Middle frontal gyrus (tissue), 1 donor: Measurements from ENCODE around the gene NEDD4L.
"Not testable (repeated sequence)": the region's sequence is repeated elsewhere in the genome, so short reads cannot be mapped to it uniquely, and the experiment has no call there.

Experiments
- DNase-seq: peaks from one replicate; pipeline ENCODE4 v3.0.0-alpha.2; 2015; ENCODE audit warnings: low spot score; ENCODE audit errors: extremely low spot score

The NEDD4L gene

GRCh38 chr18:58043491-58044369 lies at the start of gene NEDD4L:
NEDD4L (plus strand) TSS chr18:58044226; CDS start chr18:58044661, 435 bp downstream.
- DNase-seq = peak; percentile 76

GRCh38 chr18:57995331-57995730 lies 48.7 kb upstream of the NEDD4L start:
- no peak for DNase-seq

- DNase-seq = not testable (repeated sequence)
Measured at GRCh38 chr18:57996894-57997293, 47.1 kb upstream of the NEDD4L start.

GRCh38 chr18:57997820-57998219 lies 46.2 kb upstream of the NEDD4L start:
- no peak for DNase-seq

GRCh38 chr18:57998461-57998860 lies 45.6 kb upstream of the NEDD4L start:
- no peak for DNase-seq

- no peak for DNase-seq
Measured at GRCh38 chr18:58004317-58004716, 39.7 kb upstream of the NEDD4L start.

GRCh38 chr18:58005011-58005410 lies 39.0 kb upstream of the NEDD4L start:
- no peak for DNase-seq

GRCh38 chr18:58005885-58006523 lies 38.0 kb upstream of the NEDD4L start:
- no peak for DNase-seq

- no peak for DNase-seq
Measured at GRCh38 chr18:58009166-58009565, 34.9 kb upstream of the NEDD4L start.

- DNase-seq = no peak
Measured at GRCh38 chr18:58010265-58010664, 33.8 kb upstream of the NEDD4L start.

GRCh38 chr18:58012356-58012755 lies 31.7 kb upstream of the NEDD4L start:
- DNase-seq = no peak

GRCh38 chr18:58013241-58014211 lies 30.5 kb upstream of the NEDD4L start:
- DNase-seq = no peak

- no peak for DNase-seq
Measured at GRCh38 chr18:58015065-58015780, 28.8 kb upstream of the NEDD4L start.

- DNase-seq = no peak
Measured at GRCh38 chr18:58017267-58017666, 26.8 kb upstream of the NEDD4L start.

GRCh38 chr18:58020567-58021107 lies 23.4 kb upstream of the NEDD4L start:
- DNase-seq = no peak

GRCh38 chr18:58021504-58021903 lies 22.5 kb upstream of the NEDD4L start:
- no peak for DNase-seq

- no peak for DNase-seq
Measured at GRCh38 chr18:58023108-58023507, 20.9 kb upstream of the NEDD4L start.

- DNase-seq = no peak
Measured at GRCh38 chr18:58024139-58024538, 19.9 kb upstream of the NEDD4L start.

GRCh38 chr18:58025205-58025604 lies 18.8 kb upstream of the NEDD4L start:
- DNase-seq = no peak

- no peak for DNase-seq
Measured at GRCh38 chr18:58025733-58026132, 18.3 kb upstream of the NEDD4L start.

GRCh38 chr18:58026395-58026794 lies 17.6 kb upstream of the NEDD4L start:
- no peak for DNase-seq
